ENCODE results near the gene NOS3. TPM values are rescaled to one million over a fixed set of nuclear protein-coding genes. Genes with fewer than 3 reads are reported as not detected.

Gene NOS3
- total RNA-seq, 2 experiments from 2014 or later: 5.4 to 6.2 TPM

GRCh38 chr7:151062399-151063211, 71.8 kb downstream of the NOS3 start:
- Mint-ChIP-seq H3K27me3 (no peaks in the 10 kb centered on the region), H3K4me3 (no peak overlapping the region), H3K4me1 (ENCODE audit: low read depth) (peaks cover 24% of the 10 kb centered on the region), H3K36me3 (ENCODE audit: low read depth) (peaks cover 5% of the 10 kb centered on the region), H3K9me3 (no peaks in the 10 kb centered on the region), H3K27ac (no peak overlapping the region)
- intact Hi-C loops (cut with micrococcal nuclease): no loop called here
- ChIA-PET POLR2A (no interaction called here), CTCF (interaction anchor here (1.5 kb wide), 2 partner anchors 23 to 182 kb away, joined by 4 read pairs; no protein-coding TSS in a partner anchor)
- TF ChIP-seq CTCF (IDR thresholded peaks at IDR 0.05): no peak
- ATAC-seq (no peak), DNase-seq (no peak)

DNA sequence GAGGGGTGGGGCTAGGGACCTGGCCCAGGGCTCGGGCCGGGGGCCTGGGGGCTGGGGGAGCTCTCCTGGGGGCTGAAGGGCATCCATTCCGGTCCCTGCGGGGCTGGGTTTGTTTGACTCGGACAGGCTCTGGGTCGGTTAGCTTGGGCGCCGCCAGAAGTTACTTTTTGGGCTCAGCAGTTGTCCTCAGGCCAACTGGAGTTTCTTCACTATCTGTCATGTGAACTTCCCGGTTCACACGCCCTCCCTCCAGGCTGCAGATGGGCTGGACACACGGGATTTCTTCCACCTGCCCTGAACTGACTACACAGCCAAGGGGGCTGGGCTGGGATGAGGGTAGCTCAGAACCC, 72.4 kb downstream of the NOS3 start:
- no peak for ATAC-seq
- POLR2A ChIA-PET: no interaction called here
- intact Hi-C loops (cut with micrococcal nuclease): no loop called here
- DNase-seq: no peak
- Mint-ChIP-seq H3K27ac (no peak overlapping the region), H3K9me3 (no peaks in the 10 kb centered on the region), H3K27me3 (no peaks in the 10 kb centered on the region), H3K4me1 (ENCODE audit: low read depth) (peaks cover 24% of the 10 kb centered on the region), H3K36me3 (ENCODE audit: low read depth) (peaks cover 7% of the 10 kb centered on the region), H3K4me3 (no peak overlapping the region)
- CTCF ChIA-PET: interaction anchor here (1.5 kb wide), 2 partner anchors 22 to 181 kb away, joined by 4 read pairs; no protein-coding TSS in a partner anchor
- TF ChIP-seq CTCF (IDR thresholded peaks at IDR 0.05): no peak

Other genes with a start within 250 kb of the NOS3 start
- not detected for gene TMEM176B, start 190.7 kb upstream of the NOS3 start, total RNA-seq
- gene TMEM176A, start 190.2 kb upstream of the NOS3 start, total RNA-seq: not detected
- gene AOC1, start 138.5 kb upstream of the NOS3 start, total RNA-seq: not detected
- under 1 TPM; 0.23 to 0.29 TPM for gene KCNH2, start 12.7 kb upstream of the NOS3 start, total RNA-seq
- 10 to 100 TPM; 12.6 to 14.0 TPM for gene ATG9B, start 33.5 kb downstream of the NOS3 start, total RNA-seq
- gene ABCB8, start 37.4 kb downstream of the NOS3 start, total RNA-seq: 10 to 100 TPM; 41.4 to 47.5 TPM
- gene ASIC3, start 57.5 kb downstream of the NOS3 start, total RNA-seq: 1 to 10 TPM; 3.7 to 5.8 TPM
- 10 to 100 TPM in 1 of 2 experiments, 1 to 10 TPM in 1; 9.9 to 10.4 TPM for gene CDK5, start 66.9 kb downstream of the NOS3 start, total RNA-seq
- gene SLC4A2, start 68.6 kb downstream of the NOS3 start, total RNA-seq: 10 to 100 TPM; 42.7 to 46.1 TPM
- 10 to 100 TPM; 54.0 to 59.4 TPM for gene FASTK, start 89.8 kb downstream of the NOS3 start, total RNA-seq
- gene TMUB1, start 92.5 kb downstream of the NOS3 start, total RNA-seq: 10 to 100 TPM; 59.7 to 64.2 TPM
- gene AGAP3, start 95.5 kb downstream of the NOS3 start, total RNA-seq: 10 to 100 TPM; 20.6 to 22.0 TPM
- gene GBX1, start 176.7 kb downstream of the NOS3 start, total RNA-seq: not detected
- not detected for gene ASB10, start 196.2 kb downstream of the NOS3 start, total RNA-seq
- gene H2BK1, start 219.5 kb downstream of the NOS3 start, total RNA-seq: not detected
- gene ABCF2, start 236.2 kb downstream of the NOS3 start, total RNA-seq: 10 to 100 TPM; 48.1 to 56.2 TPM
- gene CHPF2, start 241.5 kb downstream of the NOS3 start, total RNA-seq: 10 to 100 TPM; 23.7 to 27.3 TPM